ENCODE data around the gene CLUH. TPM values are rescaled to one million over a fixed set of nuclear protein-coding genes. Genes with fewer than 3 reads are reported as not detected.

The CLUH gene
- total RNA-seq, 1 donor from 2014 or later, result 36.0 TPM

- no peak overlapping the region for H3K4me3 Mint-ChIP-seq (ENCODE audit: unreplicated experiment)
- H3K27ac Mint-ChIP-seq (ENCODE audit: unreplicated experiment), result no peak overlapping the region
- no peak for DNase-seq (ENCODE audit: low spot score)
These were observed 25.4 kb upstream of the CLUH start for GRCh38 chr17:2736956-2737355.

GRCh38 chr17:2735896-2736295 is 24.3 kb upstream of the CLUH start:
- H3K27me3 Mint-ChIP-seq (ENCODE audit: low read depth), result peaks cover 10% of the 10 kb centered on the region
- no peaks in the 10 kb centered on the region for H3K4me1 Mint-ChIP-seq (ENCODE audit: low read depth)
- H3K36me3 Mint-ChIP-seq (ENCODE audit: low read depth), result no peaks in the 10 kb centered on the region
- TF ChIP-seq CTCF (IDR thresholded peaks at IDR 0.05), result no peak
- H3K4me3 Mint-ChIP-seq (ENCODE audit: unreplicated experiment), result no peak overlapping the region
- DNase-seq (ENCODE audit: low spot score), result no peak
- no peak overlapping the region for H3K27ac Mint-ChIP-seq (ENCODE audit: unreplicated experiment)
- H3K9me3 Mint-ChIP-seq (ENCODE audit: low read depth), result no peaks in the 10 kb centered on the region

More at GRCh38 chr17:2736956-2737355, 25.4 kb upstream of the CLUH start:
- H3K27me3 Mint-ChIP-seq (ENCODE audit: low read depth), result peaks cover 13% of the 10 kb centered on the region
- no peaks in the 10 kb centered on the region for H3K9me3 Mint-ChIP-seq (ENCODE audit: low read depth)
- TF ChIP-seq CTCF (IDR thresholded peaks at IDR 0.05), result no peak
- H3K4me1 Mint-ChIP-seq (ENCODE audit: low read depth), result no peaks in the 10 kb centered on the region
- H3K36me3 Mint-ChIP-seq (ENCODE audit: low read depth), result no peaks in the 10 kb centered on the region

- TF ChIP-seq CTCF (IDR thresholded peaks at IDR 0.05), result no peak
- H3K36me3 Mint-ChIP-seq (ENCODE audit: low read depth), result no peaks in the 10 kb centered on the region
- DNase-seq (ENCODE audit: low spot score), result no peak
- peaks cover 11% of the 10 kb centered on the region for H3K27me3 Mint-ChIP-seq (ENCODE audit: low read depth)
- no peaks in the 10 kb centered on the region for H3K9me3 Mint-ChIP-seq (ENCODE audit: low read depth)
- H3K4me1 Mint-ChIP-seq (ENCODE audit: low read depth), result no peaks in the 10 kb centered on the region
- H3K4me3 Mint-ChIP-seq (ENCODE audit: unreplicated experiment), result no peak overlapping the region
- no peak overlapping the region for H3K27ac Mint-ChIP-seq (ENCODE audit: unreplicated experiment)
These were observed 23.4 kb upstream of the CLUH start for GRCh38 chr17:2734939-2735338.

- H3K4me1 Mint-ChIP-seq (ENCODE audit: low read depth), result no peaks in the 10 kb centered on the region
- H3K36me3 Mint-ChIP-seq (ENCODE audit: low read depth), result no peaks in the 10 kb centered on the region
- TF ChIP-seq CTCF (IDR thresholded peaks at IDR 0.05), result no peak
- H3K27ac Mint-ChIP-seq (ENCODE audit: unreplicated experiment), result no peak overlapping the region
- no peak for DNase-seq (ENCODE audit: low spot score)
- no peak overlapping the region for H3K4me3 Mint-ChIP-seq (ENCODE audit: unreplicated experiment)
- no peaks in the 10 kb centered on the region for H3K9me3 Mint-ChIP-seq (ENCODE audit: low read depth)
- H3K27me3 Mint-ChIP-seq (ENCODE audit: low read depth), result peaks cover 24% of the 10 kb centered on the region
These were observed 20.2 kb upstream of the CLUH start for GRCh38 chr17:2731807-2732206.

- Mint-ChIP-seq H3K9me3 (ENCODE audit: low read depth) (no peaks in the 10 kb centered on the region), H3K27ac (ENCODE audit: unreplicated experiment) (no peak overlapping the region), H3K27me3 (ENCODE audit: low read depth) (peaks cover 25% of the 10 kb centered on the region), H3K4me1 (ENCODE audit: low read depth) (no peaks in the 10 kb centered on the region), H3K4me3 (ENCODE audit: unreplicated experiment) (no peak overlapping the region), H3K36me3 (ENCODE audit: low read depth) (no peaks in the 10 kb centered on the region)
- DNase-seq (ENCODE audit: low spot score), result no peak
- TF ChIP-seq CTCF (IDR thresholded peaks at IDR 0.05), result no peak
These were observed 19.3 kb upstream of the CLUH start for GRCh38 chr17:2730764-2731353.

Measured in chondrocyte (in vitro differentiated cells).